NCI-H524 (cell line): ENCODE measurements around the gene ZNF483.
"Not testable (repeated sequence)": the region's sequence is repeated elsewhere in the genome, so short reads cannot be mapped to it uniquely, and the experiment has no call there.

Experiments
- DNase-seq, 2 experiments: peaks; one replicate each; lab custom pipeline; 2025; lab: John Stamatoyannopoulos, UW

Gene ZNF483

DNA sequence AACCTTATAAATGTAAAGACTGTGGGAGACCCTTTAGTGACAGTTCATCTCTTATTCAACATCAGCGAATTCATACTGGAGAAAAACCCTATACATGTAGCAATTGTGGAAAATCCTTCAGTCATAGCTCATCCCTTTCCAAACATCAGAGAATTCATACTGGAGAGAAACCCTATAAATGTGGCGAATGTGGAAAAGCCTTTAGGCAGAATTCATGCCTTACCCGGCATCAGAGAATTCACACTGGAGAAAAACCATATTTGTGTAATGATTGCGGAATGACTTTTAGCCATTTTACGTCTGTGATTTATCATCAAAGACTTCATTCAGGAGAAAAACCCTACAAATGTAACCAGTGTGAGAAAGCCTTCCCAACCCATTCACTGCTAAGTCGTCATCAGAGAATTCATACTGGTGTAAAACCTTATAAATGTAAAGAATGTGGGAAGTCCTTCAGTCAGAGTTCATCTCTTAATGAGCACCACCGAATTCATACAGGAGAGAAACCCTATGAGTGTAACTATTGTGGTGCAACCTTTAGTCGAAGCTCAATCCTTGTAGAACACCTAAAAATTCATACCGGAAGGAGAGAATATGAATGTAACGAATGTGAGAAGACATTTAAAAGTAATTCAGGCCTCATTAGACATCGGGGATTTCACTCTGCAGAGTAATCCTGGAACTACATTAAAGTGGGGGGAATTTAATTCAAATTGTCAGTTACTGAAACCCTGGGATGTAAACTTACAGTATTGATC, 17.7 kb downstream of the ZNF483 start:
- no peak for DNase-seq

DNA sequence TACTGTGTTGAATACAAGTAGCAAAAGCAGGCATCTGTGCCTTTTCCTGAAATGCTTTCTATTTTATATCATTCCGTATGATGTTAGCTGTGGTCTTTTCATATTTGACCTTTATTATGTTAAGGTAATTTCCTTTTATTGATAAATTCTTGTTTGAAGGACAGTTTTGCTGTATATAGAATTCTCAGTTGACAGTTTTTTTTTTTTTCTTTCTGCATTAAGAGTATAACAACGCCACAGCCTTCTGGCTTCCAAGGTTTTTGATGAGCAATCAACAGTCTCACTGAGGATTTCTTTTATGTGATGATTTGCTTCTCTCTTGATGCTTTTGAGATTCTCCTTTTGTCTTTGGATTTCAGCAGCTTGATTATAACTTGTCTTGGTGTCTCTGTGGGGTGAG, 23.6 kb downstream of the ZNF483 start:
- DNase-seq: no peak

DNA sequence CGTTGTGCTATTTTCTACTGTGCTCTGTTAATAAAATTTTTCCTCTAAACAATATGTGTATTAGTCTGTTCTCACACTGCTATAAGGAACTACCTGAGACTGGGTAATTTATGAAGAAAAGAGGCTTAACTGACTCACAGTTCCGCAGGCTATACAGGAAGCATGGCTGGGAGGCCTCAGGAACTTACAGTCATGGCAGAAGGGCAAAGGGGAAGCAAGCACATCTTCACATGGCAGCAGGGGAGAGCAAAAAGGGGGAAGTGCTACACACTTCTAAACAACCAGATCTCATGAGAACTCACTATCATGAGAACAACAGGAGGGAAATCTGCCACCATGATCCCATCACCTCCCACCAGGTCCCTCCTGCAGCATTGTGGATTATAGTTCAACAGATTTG, 30.4 kb downstream of the ZNF483 start:
- not testable (repeated sequence) for DNase-seq

DNA sequence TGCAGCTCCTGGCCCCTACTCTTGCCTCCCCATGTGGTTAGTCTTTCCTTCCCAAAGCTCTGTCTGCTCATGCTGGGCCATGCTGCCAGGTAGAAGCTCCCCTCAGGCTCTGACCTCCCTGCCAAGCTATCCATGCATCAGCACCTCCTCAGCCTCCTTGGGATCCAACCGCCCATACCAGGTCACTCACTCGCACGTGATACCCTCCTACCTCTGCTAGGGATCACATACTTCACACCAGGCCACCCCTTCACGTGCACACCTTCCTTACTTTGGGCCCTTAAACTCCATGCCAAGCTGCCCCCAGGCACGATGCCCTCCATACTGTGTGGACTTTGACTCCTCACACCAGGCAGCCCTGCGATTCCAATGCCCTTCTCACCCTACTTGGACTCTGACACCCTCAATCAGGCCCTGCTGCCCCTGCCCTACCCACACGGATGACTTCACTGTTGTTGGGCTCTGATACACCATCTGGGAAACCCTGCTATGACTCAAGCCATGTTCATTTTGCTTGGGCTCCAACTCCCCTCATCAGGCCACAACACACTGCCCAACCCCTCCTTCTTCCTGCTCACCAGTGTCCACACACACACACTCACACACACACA, 34.1 kb downstream of the ZNF483 start:
- no peak for DNase-seq

DNA sequence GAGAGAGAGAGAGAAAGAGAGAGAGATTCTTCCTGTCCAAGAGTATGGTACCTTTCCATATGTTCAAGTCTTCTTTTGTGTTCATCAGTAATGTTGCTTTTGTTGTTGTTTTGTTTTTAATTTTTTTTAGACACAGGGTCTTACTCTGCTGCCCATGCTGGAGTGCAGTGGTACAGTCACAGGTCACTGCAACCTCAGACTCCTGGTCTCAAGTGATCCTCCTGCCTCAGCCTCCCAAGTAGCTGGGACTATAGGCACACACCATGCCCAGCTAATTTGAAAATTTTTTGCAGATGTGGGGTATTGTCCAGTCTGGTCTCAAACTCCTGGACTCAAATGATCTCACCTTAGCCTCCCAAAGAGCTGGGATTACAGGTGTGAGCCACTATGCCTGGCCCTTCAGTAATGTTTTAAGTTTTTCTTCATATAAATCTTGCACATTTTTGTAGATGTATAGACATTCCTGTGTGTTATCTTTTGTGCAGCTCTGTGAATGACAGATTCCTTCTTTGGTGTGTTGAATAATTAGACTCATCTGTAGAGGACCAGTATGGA, 36.3 kb downstream of the ZNF483 start:
- no peak for DNase-seq

DNA sequence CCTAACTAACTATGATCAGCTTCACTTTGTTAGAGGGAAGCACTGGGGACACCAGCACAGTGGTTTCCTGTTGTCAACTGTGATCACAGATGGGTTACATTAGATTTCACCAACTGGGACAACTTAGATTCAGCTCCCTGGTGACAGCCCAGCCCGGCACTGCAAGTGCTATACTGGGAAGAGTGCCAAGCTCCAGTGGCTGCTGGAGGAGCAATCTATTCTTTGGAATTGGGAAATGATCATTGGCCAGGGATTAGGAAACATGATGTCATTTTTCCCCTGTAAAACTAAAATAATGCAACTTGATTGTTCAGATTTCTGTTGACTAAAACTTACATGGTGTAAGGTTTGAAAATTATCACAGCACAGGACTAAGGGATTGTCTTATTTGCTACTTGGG, 41.3 kb downstream of the ZNF483 start:
- DNase-seq: no peak

DNA sequence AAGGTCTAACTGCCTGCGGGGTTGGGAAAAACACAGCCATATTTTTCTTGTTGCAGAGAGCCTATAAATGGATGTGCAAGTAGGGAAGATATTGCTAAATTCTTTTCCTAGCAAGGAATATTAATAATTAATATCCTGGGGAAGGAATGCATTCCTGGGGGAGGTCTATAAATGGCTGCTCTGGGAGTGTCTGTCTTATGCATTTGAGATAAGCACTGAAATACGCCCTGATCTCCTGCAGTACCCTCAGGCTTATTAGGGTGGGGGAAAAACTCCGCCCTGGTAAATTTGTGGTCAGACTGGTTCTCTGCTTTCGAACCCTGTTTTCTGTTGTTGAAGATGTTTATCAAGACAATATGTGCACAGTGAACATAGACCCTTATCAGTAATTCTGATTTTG, 43.1 kb downstream of the ZNF483 start:
- not testable (repeated sequence) for DNase-seq

DNA sequence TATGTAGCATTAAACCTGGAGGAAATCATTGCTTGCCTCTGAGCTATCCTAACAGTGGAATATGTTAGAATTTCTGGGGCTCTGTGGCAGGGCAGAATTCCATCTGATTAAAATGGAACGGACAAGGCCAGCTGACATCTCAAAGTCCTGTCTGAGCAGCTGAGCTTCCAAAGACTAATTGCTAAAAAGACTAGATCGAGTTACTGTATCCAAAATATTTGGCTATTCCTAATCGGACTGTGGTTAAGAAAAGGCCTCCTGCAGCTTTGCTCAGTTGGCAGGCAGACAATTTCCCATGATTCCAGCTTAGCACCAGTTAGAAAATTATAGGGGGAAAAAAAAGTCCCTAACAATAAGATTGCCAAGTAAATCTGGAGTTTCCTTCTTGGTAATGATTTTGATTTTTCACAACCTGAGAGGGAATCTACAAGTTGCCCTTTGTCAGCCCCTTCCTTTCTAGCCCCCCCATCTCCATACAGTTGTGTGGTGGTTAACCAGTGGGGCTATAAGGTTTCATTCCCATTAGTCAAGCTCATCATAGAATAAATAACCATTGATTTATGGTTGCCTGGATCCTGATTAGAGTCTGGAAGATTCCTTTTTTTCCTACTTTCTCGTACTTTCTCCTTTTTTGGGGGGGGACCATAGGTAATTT, 48.1 kb downstream of the ZNF483 start:
- DNase-seq: no peak

DNA sequence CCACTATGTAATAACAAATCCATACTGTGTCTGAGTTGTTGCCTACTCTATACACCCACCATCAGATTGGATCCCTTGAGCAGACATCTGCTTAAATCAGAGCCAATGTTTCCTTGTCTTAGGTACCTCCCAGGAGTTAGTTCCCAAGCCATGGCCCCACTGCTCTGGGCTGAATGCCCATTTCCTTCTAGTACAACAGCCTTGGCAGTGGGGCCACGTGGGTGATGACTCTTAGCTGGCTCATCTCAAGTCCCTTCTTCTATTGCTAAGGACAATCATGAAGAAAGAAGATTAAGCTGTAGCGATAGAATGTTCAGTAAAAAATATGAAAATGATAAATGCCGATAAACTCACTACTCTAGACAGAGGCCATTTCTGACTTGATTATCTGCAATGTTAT, 57.9 kb downstream of the ZNF483 start:
- DNase-seq: no peak

DNA sequence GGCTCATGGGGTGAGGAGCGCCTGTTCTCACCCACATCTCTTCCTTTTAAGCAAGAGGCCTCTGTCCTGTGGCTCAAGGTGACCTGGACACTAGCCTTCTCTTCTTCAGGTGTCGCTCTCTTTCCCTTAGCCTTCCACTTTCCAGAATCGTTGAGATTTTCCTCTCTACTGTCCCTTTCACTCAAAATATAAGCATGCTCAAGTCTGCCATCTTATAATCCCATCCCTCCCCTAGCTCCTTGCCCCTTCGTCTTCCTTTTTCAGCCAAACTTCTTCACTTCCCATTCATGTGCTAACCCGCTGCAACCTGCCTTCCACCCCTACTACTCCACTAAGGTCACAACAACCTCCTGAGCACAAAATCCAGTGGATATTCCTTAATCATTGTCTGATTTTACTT, 61.4 kb downstream of the ZNF483 start:
- DNase-seq: no peak

DNA sequence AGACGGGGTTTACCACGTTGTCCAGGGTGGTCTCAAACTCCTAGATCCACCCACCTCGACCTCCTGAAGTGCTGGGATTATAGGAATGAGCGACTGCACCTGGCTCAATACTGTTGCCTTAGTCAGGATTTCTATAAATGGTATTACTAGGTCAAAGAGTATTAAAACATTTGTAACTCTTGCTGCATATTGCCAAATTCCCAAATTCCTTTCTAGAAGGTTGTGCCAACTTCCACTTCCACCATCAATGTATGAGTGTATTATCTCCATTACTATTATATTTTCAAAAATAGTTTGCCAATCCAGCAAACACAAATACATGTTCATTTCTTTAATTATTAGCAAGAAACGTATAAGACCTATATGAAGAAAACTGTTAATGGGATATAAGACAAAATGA, 63.9 kb downstream of the ZNF483 start:
- no peak for DNase-seq

DNA sequence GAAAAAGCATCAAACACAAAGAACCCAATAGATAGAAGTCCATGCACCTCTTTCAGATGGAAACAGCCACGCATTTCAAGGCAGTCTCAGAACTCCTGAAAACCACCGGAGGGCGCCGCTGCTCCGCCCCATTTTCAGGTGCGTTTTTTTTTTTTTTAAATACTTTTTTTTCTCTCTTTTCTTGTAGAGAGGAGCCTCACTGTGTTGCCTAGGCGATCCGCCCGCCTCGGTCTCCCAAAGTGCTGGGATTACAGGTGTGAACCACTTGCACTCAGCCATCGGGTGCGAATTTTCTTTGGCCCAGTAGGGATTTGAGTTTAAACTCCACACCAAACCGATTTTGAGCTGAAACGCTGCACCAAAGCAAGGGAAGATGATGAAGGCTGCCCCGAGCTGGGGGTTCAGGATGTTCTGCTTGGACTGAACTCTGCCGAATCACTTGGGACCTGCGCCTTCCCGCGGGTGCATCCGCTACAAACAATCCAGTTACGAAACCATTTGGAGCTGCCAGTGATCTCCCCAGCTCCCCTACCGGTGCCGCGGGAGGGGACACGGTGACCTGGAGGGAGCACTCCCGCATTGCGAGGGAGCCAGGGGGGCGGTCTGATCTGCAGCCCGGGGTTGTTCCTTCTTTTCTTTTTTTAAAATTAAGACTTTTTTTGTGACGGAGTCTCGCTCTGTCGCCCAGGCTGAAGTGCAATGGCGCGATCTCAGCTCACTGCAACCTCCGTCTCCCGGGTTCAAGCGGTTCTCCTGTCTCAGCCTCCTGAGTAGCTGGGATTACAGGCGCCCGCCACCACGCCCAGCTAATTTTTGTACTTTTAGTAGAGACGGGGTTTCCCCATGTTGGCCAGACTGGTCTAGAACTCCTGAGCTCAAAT, 73.1 kb downstream of the ZNF483 start:
- peak; percentile 44 to 60 for DNase-seq

DNA sequence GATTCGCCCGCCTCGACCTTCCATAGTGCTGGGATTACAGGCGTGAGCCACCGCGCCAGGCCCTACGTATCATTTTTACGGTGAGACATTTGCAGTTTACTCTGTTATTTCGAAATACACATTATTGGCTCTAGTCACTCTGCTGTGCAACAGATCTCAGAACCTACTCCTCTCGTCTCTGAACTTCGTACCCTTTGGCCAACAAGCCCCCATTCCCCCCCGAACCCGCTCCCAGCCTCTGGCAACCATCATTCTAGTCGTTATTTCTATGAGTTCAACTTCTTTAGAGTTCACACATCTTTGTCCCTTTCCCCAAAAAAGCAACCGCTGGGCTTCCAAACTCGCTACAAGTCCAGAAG, 73.7 kb downstream of the ZNF483 start:
- peak in 1 of 2 experiments; percentile 24 for DNase-seq

DNA sequence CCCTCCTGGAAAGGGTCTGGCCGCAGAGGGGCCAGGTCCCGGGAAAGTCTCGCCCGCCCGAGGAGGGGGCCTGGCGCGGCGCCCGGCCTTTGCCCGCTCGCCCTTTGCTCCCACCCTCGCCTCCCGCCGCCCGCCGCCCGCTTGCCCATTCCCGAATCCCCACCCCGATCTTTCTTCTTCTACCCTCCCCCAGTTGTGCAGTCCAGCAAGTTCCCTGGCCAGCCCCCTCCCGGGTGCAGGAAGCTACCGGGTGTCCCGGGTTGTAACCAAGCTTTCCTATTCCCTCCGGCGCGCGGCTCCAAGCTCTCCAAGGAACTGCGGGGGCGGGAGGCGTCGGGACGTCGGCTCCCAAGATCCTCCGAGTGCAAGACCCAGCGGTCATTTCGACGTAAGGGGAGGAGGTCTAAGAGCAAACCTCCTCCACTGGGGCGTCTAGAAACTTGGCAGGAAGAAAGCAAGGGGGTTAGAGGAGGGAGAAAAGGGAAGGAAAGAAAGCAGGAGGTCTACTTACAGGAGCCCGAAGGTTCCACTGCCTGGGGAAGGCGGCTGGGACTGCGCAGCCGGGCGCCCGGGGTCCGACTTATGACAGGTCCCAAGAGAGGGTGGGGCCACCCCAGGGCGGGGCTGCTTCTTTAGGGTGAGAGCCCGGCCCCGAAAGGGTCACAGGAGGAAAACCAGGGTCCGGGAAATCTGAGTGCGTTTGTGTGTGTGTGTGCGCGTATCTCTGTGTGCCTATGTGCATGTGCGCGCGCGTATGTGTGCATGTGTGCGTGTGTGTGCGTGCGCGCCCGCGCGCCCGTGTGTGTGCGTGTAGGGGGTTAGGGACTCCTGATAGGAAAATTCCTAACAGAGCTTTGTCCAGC, 74.3 kb downstream of the ZNF483 start, which contains the start of gene PTGR1:
Gene PTGR1, minus strand, starts transcription at position 556 of the 863 bp plus-strand sequence. CDS start 2,225 bp downstream, outside the sequence.
- DNase-seq: peak; percentile 65 to 71

DNA sequence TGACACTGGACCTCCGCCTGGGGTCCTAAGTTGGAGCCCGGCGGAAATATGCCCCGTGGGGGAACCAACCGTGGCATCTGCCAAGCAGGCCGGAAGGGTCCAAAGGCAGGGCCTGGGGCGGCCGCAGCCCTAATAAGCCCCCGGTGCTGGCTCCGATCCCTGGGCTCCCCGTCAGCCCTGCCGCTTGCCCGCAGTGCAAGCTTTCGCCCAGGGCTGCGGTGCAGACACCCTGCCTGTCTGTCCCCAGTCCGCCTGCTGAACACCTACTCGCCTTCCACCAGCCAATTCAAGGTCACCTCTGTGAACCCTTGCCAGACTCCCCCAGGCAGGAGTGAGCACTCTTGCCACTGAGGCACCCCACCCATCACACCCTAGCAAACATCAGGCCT, 75.0 kb downstream of the ZNF483 start:
- no peak for DNase-seq

DNA sequence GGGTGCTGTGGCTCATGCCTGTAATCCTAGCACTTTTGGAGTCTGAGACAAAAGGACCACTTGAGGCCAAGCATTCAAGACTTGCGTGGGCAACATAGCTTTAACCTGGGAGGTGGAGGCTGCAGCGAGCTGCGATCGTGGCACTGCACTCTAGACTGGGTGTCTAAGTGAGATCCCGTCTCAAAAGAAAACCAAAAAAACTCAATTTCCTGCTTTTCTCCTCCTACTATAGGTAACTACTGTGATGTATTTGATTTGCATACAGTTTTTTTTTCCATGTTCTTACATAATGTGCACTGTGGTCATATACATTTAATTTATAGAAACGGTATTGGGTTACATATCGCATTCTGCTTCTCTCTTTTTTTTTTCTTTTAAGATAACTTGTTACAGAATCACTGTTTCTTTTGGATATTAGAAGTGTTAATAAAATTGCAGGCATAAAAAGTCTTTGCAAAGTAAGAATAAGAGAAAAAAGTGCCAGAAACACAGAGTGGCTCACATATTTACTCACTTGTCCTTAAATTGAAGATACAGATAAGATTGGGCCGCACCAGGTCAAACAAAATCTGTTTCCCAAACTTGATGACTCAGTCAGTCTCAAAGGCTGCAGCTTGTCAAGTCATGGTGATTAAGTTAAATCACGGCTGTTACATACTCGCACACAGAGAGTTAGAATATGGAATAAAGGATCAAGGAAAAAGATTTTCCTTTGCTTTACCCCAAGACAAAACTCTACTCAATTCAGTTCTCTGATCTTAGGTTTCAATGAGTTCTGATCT, 76.4 kb downstream of the ZNF483 start:
- DNase-seq: no peak

DNA sequence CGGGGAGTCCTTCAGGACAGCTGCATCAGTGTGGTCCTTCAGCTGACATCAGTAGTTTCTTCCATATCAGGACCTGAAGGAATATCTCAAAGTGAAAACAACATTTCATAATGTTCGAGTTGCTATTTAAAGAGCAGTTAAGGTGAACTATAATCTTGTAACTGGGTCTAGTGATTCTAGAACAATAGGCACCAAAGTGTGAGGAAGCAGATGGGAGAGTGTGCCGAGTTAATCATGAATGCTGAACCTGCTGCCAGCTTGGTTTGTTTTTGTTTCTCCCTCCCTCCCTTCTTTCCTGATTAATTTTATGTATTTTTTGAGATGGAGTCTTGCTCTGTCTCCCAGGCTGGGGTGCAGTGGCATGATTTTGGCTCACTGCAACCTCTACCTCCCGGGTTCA, 78.1 kb downstream of the ZNF483 start:
- DNase-seq: no peak

DNA sequence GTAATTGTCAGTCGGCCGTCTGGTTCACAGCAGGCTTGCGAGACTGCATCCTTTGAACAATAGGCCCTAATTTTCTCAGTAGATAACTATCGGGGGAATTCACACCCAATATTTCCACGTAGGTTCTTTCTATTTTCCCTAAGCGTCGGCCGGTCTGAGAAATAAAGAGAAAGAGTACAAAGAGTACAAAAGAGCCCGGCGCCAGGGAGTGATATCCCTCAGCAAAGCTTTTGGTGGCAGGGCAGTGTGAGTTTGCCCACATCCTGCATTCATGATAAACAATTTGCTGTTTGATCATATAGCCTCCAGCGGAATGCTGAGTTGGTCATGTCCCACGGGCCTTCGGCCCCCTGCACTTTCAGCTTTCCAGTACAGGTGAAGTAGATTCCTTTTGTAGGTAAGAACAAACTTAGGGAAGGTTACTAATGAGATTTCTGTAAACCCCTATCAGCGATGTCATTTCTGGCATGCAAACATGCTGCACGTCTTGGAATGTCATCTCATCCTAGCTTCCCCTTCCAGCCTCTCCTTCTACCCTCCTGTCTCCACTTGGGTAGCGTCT, 79.2 kb downstream of the ZNF483 start:
- no peak for DNase-seq

DNA sequence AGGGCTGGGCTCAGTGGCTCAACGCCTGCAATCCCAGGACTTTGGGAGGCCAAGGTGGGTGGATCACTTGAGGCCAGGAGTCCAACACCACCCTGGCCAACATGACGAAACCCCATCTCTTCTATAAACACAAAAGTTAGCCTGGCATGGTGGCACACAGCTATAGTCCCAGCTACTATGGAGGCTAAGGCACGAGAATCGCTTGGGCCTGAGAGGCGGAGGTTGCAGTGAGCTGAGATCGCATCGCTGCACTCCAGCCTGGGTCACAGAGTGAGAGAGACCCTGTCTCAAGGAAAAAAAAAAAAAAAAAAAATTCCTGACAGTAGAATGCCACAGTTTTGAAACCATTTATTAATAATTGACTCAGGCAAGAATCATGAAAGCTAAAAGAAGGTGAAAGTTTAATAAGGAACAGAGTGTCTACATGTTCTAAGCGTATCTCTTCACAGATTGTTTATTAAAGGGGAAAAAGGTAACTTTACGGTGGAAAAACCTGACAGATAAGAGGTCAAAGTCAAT, 80.1 kb downstream of the ZNF483 start:
- no peak for DNase-seq

DNA sequence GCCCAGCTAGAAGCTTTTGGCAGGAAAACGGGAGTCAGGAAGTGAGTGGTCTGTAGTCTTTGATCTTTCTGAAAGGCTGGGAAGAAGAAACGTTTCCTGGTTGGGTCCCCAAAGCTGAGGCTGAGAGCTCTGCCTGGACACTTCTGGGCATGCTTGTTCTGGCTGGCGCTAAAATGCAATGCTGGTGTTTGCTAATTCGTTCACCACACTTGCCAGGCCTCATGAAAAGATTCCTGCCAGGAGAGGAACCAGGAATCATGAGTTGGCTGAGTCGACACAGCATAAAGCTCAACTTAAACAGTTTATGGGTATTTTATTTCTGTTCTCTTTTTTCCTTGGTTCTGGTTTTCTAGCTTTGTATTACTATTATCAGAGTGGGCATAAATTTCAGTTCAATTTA, 85.2 kb downstream of the ZNF483 start:
- no peak for DNase-seq
